ENCODE data around the gene ELL2.

ELL2 gene

GRCh38 chr5:95996904-95997723, 35.5 kb upstream of the ELL2 start:
- Histone ChIP-seq H3K36me3 (ENCODE audit: low read depth) (no peaks in the 10 kb centered on the region), H3K27me3 (ENCODE audit: insufficient read depth, poor library complexity, severe bottlenecking) (no peaks in the 10 kb centered on the region), H3K4me3 (ENCODE audit: severe bottlenecking) (no peak overlapping the region), H3K9me3 (ENCODE audit: severe bottlenecking) (no peaks in the 10 kb centered on the region), H3K4me1 (ENCODE audit: insufficient read depth, poor library complexity, severe bottlenecking) (peaks cover 4% of the 10 kb centered on the region), H3K27ac (ENCODE audit: poor library complexity, severe bottlenecking) (no peak overlapping the region)
- no peak for TF ChIP-seq CTCF (IDR thresholded peaks at IDR 0.05; ENCODE audit: poor library complexity, severe bottlenecking)
- DNase-seq (ENCODE audit: low spot score) (no peak), ATAC-seq (ENCODE audit: low read depth) (no peak)

GRCh38 chr5:95995962-95996489, 34.4 kb upstream of the ELL2 start:
- no peak for TF ChIP-seq CTCF (IDR thresholded peaks at IDR 0.05; ENCODE audit: poor library complexity, severe bottlenecking)
- H3K36me3 ChIP-seq (ENCODE audit: low read depth): no peaks in the 10 kb centered on the region
- no peak overlapping the region for H3K4me3 ChIP-seq (ENCODE audit: severe bottlenecking)
- DNase-seq (ENCODE audit: low spot score) (no peak), ATAC-seq (ENCODE audit: low read depth) (no peak)
- H3K4me1 ChIP-seq (ENCODE audit: insufficient read depth, poor library complexity, severe bottlenecking): peaks cover 4% of the 10 kb centered on the region
- no peaks in the 10 kb centered on the region for H3K27me3 ChIP-seq (ENCODE audit: insufficient read depth, poor library complexity, severe bottlenecking)
- no peak overlapping the region for H3K27ac ChIP-seq (ENCODE audit: poor library complexity, severe bottlenecking)
- no peaks in the 10 kb centered on the region for H3K9me3 ChIP-seq (ENCODE audit: severe bottlenecking)

- no peaks in the 10 kb centered on the region for H3K9me3 ChIP-seq (ENCODE audit: severe bottlenecking)
- no peaks in the 10 kb centered on the region for H3K36me3 ChIP-seq (ENCODE audit: low read depth)
- H3K27ac ChIP-seq (ENCODE audit: poor library complexity, severe bottlenecking): no peak overlapping the region
- H3K4me3 ChIP-seq (ENCODE audit: severe bottlenecking): no peak overlapping the region
- ATAC-seq (ENCODE audit: low read depth) (no peak), DNase-seq (ENCODE audit: low spot score) (no peak)
- H3K27me3 ChIP-seq (ENCODE audit: insufficient read depth, poor library complexity, severe bottlenecking): no peaks in the 10 kb centered on the region
- H3K4me1 ChIP-seq (ENCODE audit: insufficient read depth, poor library complexity, severe bottlenecking): peaks cover 4% of the 10 kb centered on the region
- TF ChIP-seq CTCF (IDR thresholded peaks at IDR 0.05; ENCODE audit: poor library complexity, severe bottlenecking): no peak
These were observed 32.1 kb upstream of the ELL2 start for GRCh38 chr5:95993776-95994175.

GRCh38 chr5:95993266-95993665, 31.6 kb upstream of the ELL2 start:
- TF ChIP-seq CTCF (IDR thresholded peaks at IDR 0.05; ENCODE audit: poor library complexity, severe bottlenecking): no peak
- no peak for ATAC-seq (ENCODE audit: low read depth)
- Histone ChIP-seq H3K27me3 (ENCODE audit: insufficient read depth, poor library complexity, severe bottlenecking) (no peaks in the 10 kb centered on the region), H3K4me3 (ENCODE audit: severe bottlenecking) (no peak overlapping the region), H3K27ac (ENCODE audit: poor library complexity, severe bottlenecking) (no peak overlapping the region), H3K4me1 (ENCODE audit: insufficient read depth, poor library complexity, severe bottlenecking) (peaks cover 4% of the 10 kb centered on the region), H3K36me3 (ENCODE audit: low read depth) (no peaks in the 10 kb centered on the region), H3K9me3 (ENCODE audit: severe bottlenecking) (no peaks in the 10 kb centered on the region)
- DNase-seq (ENCODE audit: low spot score): no peak
